Gastroesophageal sphincter (tissue), 4 donors: ENCODE results near the gene MEGF11. TPM values are rescaled to one million over a fixed set of nuclear protein-coding genes. Genes with fewer than 3 reads are reported as not detected.

Source experiments
- ATAC-seq: fragments of 150-250 bp; one replicate; pipeline ENCODE4 v1.9.1; 2016; ENCODE audit warnings: mild to moderate bottlenecking, moderate library complexity
- H3K27ac ChIP-seq, 4 donors: fragments of 200-600 bp; sonication (generic) in 3 of 4; 1 replicate in 3 of 4; 2 replicates in 1 of 4; pipeline ENCODE4 v1.5.1; 2016 to 2019
- H3K27me3 ChIP-seq: fragments of 200-600 bp; sonication (generic); one replicate; pipeline ENCODE4 v1.5.1; 2019
- H3K36me3 ChIP-seq, 2 donors: fragments of 200-600 bp; sonication (generic); one replicate each; pipeline ENCODE4 v1.5.1; 2019; ENCODE audit warnings: control low read depth in 1 of 2
- H3K4me1 ChIP-seq, 3 donors: fragments of 200-600 bp; sonication (generic); 1 replicate in 2 of 3; 2 replicates in 1 of 3; pipeline ENCODE4 v1.5.1; 2016 to 2019; ENCODE audit warnings: control low read depth in 2 of 3
- H3K4me3 ChIP-seq, 2 donors: fragments of 200-600 bp; sonication (generic); one replicate each; pipeline ENCODE4 v1.5.1; 2019; ENCODE audit warnings: mild to moderate bottlenecking in 1 of 2, moderate library complexity in 1 of 2
- H3K9me3 ChIP-seq, 3 donors: fragments of 200-600 bp; sonication (generic); one replicate each; pipeline ENCODE4 v1.5.1; 2017 to 2019; ENCODE audit warnings: control low read depth in 2 of 3
- EP300 ChIP-seq: sonication (generic); formaldehyde crosslinking; IDR thresholded peaks from one replicate; pipeline ENCODE4 v1.6.1; 2017; ENCODE audit warnings: antibody characterized with exemption, mild to moderate bottlenecking
- POLR2A ChIP-seq, 2 donors: fragments of 450-650 bp; IDR thresholded peaks; one replicate each; pipeline ENCODE4 v1.6.1; 2017; ENCODE audit warnings: antibody characterized with exemption in 2 of 2, mild to moderate bottlenecking in 2 of 2, moderate library complexity in 1 of 2
- POLR2AphosphoS5 ChIP-seq: sonication (generic); formaldehyde crosslinking; IDR thresholded peaks from one replicate; pipeline ENCODE4 v1.6.1; 2017; ENCODE audit warnings: antibody characterized with exemption
- WGBS, 2 donors: methylation state at CpG; one replicate each; pipeline ENCODE4 v1.1.5; 2018; ENCODE audit warnings: low coverage in 1 of 2; 5-methylcytosine and 5-hydroxymethylcytosine counted together
- total RNA-seq, 4 donors: library from RNA; depleted of rRNA; stranded (reverse); fragments of >200 nt; gene quantifications; one replicate each; pipeline ENCODE4 v1.1.0, GENCODE V29; 2016
- TF ChIP-seq, protein P1 (sequence below), 4 experiments: fragments of 200-600 bp in 2 of 4; fragments of 450-650 bp in 2 of 4; sonication (generic) in 1 of 4; IDR thresholded peaks; one replicate each; pipeline ENCODE4 v1.5.1; 2017 to 2019; ENCODE audit warnings: antibody characterized with exemption in 4 of 4, mild to moderate bottlenecking in 2 of 4, moderate library complexity in 2 of 4

MEGF11 gene
- total RNA-seq, 4 donors from 2014 or later, result 0.08 TPM; not detected in 3

DNA sequence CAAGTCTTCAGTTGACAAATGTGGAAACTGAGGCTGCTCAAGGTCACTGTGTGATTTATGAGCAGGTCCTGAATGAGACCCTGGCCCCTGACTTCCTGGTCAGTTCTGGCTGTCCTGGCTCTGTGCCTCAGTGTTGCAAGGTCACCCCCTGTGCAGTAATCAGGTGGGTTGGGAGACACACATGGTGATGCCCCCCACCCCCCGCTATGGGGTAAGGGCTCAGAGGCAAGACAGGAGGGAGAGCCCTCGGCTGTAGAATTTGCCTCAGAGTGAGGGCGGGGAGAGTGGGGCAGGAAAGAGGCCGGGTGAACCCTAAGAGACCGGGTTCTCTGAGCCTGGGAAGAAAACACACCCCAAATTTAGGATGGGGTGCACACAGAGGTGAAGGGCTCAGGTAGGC is 98.5 kb downstream of the MEGF11 start:
- H3K4me1 ChIP-seq, result no peaks in the 10 kb centered on the region
- H3K27me3 ChIP-seq, result peaks cover 64% of the 10 kb centered on the region
- 83% methylated on average over 5 of the region's 5 CpGs; no CpG with 5 or more reads in 1 of the 2 donors for WGBS, 2 donors
- no peak overlapping the region for H3K27ac ChIP-seq
- no peak for TF ChIP-seq POLR2A (IDR thresholded peaks at IDR 0.05)
- no peak for TF ChIP-seq EP300
- TF ChIP-seq, protein P1, sequence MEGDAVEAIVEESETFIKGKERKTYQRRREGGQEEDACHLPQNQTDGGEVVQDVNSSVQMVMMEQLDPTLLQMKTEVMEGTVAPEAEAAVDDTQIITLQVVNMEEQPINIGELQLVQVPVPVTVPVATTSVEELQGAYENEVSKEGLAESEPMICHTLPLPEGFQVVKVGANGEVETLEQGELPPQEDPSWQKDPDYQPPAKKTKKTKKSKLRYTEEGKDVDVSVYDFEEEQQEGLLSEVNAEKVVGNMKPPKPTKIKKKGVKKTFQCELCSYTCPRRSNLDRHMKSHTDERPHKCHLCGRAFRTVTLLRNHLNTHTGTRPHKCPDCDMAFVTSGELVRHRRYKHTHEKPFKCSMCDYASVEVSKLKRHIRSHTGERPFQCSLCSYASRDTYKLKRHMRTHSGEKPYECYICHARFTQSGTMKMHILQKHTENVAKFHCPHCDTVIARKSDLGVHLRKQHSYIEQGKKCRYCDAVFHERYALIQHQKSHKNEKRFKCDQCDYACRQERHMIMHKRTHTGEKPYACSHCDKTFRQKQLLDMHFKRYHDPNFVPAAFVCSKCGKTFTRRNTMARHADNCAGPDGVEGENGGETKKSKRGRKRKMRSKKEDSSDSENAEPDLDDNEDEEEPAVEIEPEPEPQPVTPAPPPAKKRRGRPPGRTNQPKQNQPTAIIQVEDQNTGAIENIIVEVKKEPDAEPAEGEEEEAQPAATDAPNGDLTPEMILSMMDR (IDR thresholded peaks at IDR 0.05), result no peak
- no peak for TF ChIP-seq POLR2AphosphoS5
- no peaks in the 10 kb centered on the region for H3K9me3 ChIP-seq
- no peaks in the 10 kb centered on the region for H3K36me3 ChIP-seq
- no peak overlapping the region for H3K4me3 ChIP-seq
- no peak for ATAC-seq

DNA sequence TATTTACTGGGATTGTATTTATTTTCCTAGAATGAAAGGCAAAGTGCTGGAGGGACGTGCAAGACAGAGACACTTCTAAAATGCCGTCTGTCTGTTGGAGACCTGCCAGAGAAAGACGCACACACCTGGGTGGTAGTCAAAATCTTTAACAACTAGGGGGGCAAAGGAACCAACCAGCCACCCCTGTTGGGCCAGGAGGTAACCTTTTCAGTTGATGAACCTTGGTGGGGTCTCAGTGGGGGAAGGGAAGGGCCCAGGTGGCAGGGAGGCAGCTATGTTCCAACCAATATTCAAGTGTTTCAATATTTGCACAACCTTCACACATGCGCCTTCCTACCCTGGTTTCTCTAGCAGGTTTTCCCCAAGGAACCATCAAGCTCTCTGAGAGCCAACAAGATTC is 99.0 kb downstream of the MEGF11 start:
- WGBS, 2 donors, result 56 to 75% methylated on average over 4 of the region's 4 CpGs
- H3K27ac ChIP-seq, result no peak overlapping the region
- TF ChIP-seq POLR2AphosphoS5 (no peak), POLR2A (IDR thresholded peaks at IDR 0.05) (no peak), EP300 (no peak)
- TF ChIP-seq, protein P1 (IDR thresholded peaks at IDR 0.05), result no peak
- no peaks in the 10 kb centered on the region for H3K4me1 ChIP-seq
- peaks cover 64% of the 10 kb centered on the region for H3K27me3 ChIP-seq
- no peaks in the 10 kb centered on the region for H3K36me3 ChIP-seq
- H3K9me3 ChIP-seq, result no peaks in the 10 kb centered on the region
- no peak for ATAC-seq
- H3K4me3 ChIP-seq, result no peak overlapping the region

DNA sequence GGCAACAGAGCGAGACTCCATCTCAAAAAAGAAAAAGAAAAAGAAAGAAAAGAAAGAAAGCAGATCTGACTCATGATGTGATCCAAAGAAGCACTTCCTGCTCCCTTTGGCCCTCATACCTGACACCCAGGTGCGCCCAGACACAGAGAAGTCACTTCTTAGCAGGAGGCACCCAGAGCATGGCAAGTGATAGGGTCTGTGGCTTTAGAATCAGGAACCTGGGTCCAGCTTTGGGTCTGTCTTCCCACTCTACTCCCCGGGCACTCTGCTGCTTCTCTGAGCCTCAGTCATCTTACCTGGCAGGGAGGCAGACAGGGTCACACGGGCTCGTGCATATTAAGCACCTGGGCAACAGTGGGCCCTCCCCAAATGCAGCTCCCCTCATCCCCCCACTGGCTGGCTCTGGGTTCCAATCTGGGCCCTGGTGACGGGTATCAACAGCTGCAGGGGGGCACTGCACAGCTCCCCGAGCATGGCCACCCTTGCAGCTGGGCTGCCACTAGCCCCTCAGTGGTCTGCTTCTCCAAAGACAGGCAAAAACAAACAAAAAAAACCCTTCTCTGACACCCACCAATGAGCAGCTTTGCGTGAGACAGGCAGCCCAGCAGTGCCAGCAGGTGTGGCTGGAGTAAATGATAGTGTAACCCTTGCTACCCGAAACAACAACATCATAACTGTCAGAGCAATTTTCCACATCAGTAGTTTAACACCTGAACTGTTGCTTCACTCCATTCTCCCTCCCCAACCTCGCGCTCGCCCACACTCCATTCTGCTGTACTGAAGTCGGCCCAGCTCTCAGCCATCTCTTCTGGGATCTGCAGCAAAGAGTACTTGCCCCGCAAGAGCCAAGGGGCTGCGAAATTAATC is 99.8 kb downstream of the MEGF11 start:
- TF ChIP-seq, protein P1 (IDR thresholded peaks at IDR 0.05), result no peak
- TF ChIP-seq EP300 (no peak), POLR2A (IDR thresholded peaks at IDR 0.05) (no peak), POLR2AphosphoS5 (no peak)
- H3K27me3 ChIP-seq, result peaks cover 68% of the 10 kb centered on the region
- no peak overlapping the region for H3K27ac ChIP-seq
- no peak for ATAC-seq
- no peak overlapping the region for H3K4me3 ChIP-seq
- no peaks in the 10 kb centered on the region for H3K4me1 ChIP-seq
- no peaks in the 10 kb centered on the region for H3K9me3 ChIP-seq
- no peaks in the 10 kb centered on the region for H3K36me3 ChIP-seq
- WGBS, 2 donors, result 93% methylated on average over 2 to 3 of the region's 15 CpGs

DNA sequence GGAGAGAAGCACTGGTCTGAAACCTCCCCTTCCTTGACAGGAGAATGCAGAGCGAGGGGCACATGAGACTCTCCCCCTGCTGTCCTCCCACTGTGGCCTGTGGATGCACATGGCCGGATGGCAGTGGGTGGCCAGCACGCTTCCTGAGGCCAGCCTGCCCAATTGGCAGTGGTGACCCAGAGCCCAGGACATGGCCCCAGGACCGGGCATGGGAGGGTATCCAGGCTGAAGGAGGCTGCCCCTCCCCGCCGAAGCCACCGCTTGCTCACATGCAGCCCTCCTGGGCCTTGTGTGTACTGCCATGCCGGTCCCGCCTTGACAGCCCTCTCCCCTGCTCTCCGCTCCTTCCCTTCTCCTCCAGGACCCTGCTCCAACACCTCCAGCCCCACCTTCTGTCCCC is 100.9 kb downstream of the MEGF11 start:
- H3K4me3 ChIP-seq, result no peak overlapping the region
- no peaks in the 10 kb centered on the region for H3K4me1 ChIP-seq
- 97% methylated on average over 5 of the region's 10 CpGs; no CpG with 5 or more reads in 1 of the 2 donors for WGBS, 2 donors
- ATAC-seq, result no peak
- H3K36me3 ChIP-seq, result no peaks in the 10 kb centered on the region
- no peaks in the 10 kb centered on the region for H3K9me3 ChIP-seq
- TF ChIP-seq POLR2AphosphoS5 (no peak), POLR2A (IDR thresholded peaks at IDR 0.05) (no peak), EP300 (no peak)
- TF ChIP-seq, protein P1 (IDR thresholded peaks at IDR 0.05), result no peak
- H3K27me3 ChIP-seq, result peaks cover 72% of the 10 kb centered on the region
- H3K27ac ChIP-seq, result no peak overlapping the region

DNA sequence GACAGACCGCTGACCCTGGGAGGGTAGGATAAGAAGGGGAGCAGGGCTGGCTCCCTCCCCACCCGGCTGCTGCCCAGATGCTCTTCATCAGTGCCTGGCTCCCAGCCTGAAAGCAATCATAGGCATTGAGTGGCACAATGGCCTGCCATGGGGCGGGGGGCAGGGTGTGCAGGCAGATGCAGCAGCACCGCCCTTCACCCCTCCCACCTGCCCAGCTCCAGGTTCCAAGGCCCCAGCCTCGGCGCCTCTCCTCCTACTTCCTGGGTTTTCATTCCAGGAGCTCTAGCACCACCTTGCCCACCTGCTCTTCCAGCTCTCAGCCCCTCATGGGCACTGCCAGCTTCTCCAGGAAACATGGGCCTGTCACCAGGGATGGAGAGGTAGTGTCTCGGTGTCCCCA is 101.7 kb downstream of the MEGF11 start:
- no peak for ATAC-seq
- Histone ChIP-seq H3K9me3 (no peaks in the 10 kb centered on the region), H3K36me3 (no peaks in the 10 kb centered on the region), H3K4me3 (no peak overlapping the region), H3K4me1 (no peaks in the 10 kb centered on the region), H3K27ac (no peak overlapping the region), H3K27me3 (peaks cover 75% of the 10 kb centered on the region)
- TF ChIP-seq POLR2A (IDR thresholded peaks at IDR 0.05) (no peak), EP300 (no peak), POLR2AphosphoS5 (no peak)
- TF ChIP-seq, protein P1 (IDR thresholded peaks at IDR 0.05), result no peak
- WGBS, 2 donors, result 74% methylated on average over 3 of the region's 7 CpGs; no CpG with 5 or more reads in 1 of the 2 donors
